ENCODE data around the gene P2RY6. TPM values are rescaled to one million over a fixed set of nuclear protein-coding genes. Genes with fewer than 3 reads are reported as not detected.

Gene P2RY6
- total and polyA plus RNA-seq, 8 donors: 0.29 to 2.9 (median 1.3) TPM; not detected in 3

DNA sequence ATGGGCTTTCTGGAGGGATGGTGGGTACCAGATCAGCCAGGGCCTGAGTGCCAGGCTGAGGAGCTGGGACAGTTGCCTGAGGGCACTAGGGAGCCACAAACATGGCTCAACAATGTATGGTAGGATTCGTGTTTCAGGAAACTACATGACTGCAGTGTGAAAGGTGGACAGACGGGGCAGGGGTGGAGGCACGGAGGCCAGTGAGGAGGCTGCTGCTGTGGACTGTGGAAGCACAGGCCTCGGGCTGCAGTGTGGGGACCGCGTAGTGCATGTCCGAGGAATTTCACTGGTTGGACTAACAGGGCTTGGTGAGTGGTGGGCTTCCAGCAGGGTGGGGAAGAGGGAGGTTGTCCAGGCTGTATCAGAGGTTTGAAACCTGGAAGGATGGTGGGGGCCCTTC lies 46.3 kb upstream of the P2RY6 start:
- WGBS, 5 donors: 91 to 96% (median 94%) methylated on average over 7 of the region's 7 CpGs
- Histone ChIP-seq H3K27me3 (no peaks in the 10 kb centered on the region), H3K4me1 (peaks cover 0 to 12% (median 8%) of the 10 kb centered on the region in 4 donors), H3K36me3 (no peaks in the 10 kb centered on the region), H3K27ac (no peak overlapping the region), H3K9me3 (no peaks in the 10 kb centered on the region), H3K4me3 (no peak overlapping the region)
- intact Hi-C loops (cut with DNase I; ENCODE audit: low total_unique reads): no loop called here
- DNase-seq: no peak
- no peak for TF ChIP-seq POLR2AphosphoS5 (IDR thresholded peaks at IDR 0.05)
- no peak for TF ChIP-seq EP300 (IDR thresholded peaks at IDR 0.05)
- TF ChIP-seq, protein P1, sequence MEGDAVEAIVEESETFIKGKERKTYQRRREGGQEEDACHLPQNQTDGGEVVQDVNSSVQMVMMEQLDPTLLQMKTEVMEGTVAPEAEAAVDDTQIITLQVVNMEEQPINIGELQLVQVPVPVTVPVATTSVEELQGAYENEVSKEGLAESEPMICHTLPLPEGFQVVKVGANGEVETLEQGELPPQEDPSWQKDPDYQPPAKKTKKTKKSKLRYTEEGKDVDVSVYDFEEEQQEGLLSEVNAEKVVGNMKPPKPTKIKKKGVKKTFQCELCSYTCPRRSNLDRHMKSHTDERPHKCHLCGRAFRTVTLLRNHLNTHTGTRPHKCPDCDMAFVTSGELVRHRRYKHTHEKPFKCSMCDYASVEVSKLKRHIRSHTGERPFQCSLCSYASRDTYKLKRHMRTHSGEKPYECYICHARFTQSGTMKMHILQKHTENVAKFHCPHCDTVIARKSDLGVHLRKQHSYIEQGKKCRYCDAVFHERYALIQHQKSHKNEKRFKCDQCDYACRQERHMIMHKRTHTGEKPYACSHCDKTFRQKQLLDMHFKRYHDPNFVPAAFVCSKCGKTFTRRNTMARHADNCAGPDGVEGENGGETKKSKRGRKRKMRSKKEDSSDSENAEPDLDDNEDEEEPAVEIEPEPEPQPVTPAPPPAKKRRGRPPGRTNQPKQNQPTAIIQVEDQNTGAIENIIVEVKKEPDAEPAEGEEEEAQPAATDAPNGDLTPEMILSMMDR (IDR thresholded peaks at IDR 0.05): no peak
- no peak for TF ChIP-seq POLR2A (IDR thresholded peaks at IDR 0.05)

DNA sequence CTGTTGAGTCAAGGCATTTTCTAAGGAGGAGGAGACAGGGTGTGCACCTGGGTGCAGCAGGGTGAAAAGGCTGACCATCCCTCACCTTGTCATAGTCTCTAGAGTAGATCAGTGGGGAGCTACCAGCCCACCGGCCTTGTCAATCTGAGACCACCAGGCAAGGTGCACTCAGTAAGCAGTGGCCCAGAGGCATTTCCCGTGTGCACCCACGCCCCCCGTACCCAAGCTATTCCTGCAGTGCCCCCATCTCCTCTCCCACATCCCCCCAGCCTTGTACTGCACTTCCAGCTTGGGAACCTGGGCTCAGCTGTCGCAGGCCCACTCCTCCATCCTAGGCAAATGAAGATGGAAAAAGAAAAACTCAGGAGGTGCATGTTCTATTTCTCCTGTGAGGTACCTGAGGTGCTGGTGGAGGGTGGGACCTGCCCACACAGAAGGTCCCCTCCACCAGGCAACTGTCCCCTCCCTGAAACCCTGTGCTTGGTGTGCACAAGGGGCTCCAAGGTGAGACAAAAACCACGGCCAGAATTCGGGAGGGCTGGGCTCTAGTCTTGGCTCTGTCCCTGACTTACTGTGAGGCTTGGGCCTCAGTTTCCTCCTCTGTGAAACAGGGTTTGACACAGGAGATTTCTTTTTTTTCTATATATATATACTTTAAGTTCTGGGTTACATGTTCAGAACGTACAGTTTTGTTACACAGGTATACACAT lies 45.7 kb upstream of the P2RY6 start:
- H3K36me3 ChIP-seq: no peaks in the 10 kb centered on the region
- no peaks in the 10 kb centered on the region for H3K27me3 ChIP-seq
- TF ChIP-seq, protein P1 (IDR thresholded peaks at IDR 0.05): no peak
- TF ChIP-seq POLR2AphosphoS5 (IDR thresholded peaks at IDR 0.05) (no peak), EP300 (IDR thresholded peaks at IDR 0.05) (no peak), POLR2A (IDR thresholded peaks at IDR 0.05) (no peak)
- no peaks in the 10 kb centered on the region for H3K9me3 ChIP-seq
- no peak for DNase-seq
- WGBS, 5 donors: 68 to 83% (median 71%) methylated on average over 8 of the region's 8 CpGs
- intact Hi-C loops (cut with DNase I; ENCODE audit: low total_unique reads): no loop called here
- no peak overlapping the region for H3K4me3 ChIP-seq
- H3K4me1 ChIP-seq: peaks cover 0 to 12% (median 8%) of the 10 kb centered on the region in 4 donors
- no peak overlapping the region for H3K27ac ChIP-seq

DNA sequence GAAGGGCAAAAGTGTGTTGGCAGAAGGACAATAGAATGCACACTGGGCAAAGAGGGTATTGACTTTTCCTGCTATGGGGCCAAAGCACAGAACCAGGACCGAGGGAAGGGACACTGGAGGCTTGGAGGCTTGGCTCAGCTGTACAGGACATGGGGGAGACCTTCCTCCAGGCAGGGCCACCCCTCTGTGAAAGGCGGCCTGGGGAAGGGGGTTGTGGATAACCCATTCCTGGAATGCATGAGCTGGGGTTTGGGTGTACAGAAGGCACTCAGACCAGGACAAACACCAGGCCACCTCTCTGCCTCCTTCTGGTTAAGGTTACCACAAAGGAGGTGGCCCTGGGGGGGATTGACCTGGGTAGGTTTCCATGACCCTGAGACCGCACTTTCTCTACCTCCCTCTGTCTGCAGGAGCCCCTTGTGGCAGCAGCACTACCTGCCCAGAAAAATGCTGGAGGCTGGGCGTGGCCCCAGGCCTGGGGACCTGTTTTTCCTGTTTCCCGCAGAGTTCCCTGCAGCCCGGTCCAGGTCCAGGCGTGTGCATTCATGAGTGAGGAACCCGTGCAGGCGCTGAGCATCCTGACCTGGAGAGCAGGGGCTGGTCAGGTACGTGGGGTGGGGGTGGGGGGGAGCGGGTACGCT lies 44.4 kb upstream of the P2RY6 start:
- Histone ChIP-seq H3K4me3 (no peak overlapping the region), H3K4me1 (peaks cover 0 to 12% (median 8%) of the 10 kb centered on the region in 4 donors), H3K27ac (peak overlapping the region in 1 of 5 donors; percentile 18), H3K36me3 (no peaks in the 10 kb centered on the region), H3K9me3 (no peaks in the 10 kb centered on the region), H3K27me3 (no peaks in the 10 kb centered on the region)
- TF ChIP-seq EP300 (IDR thresholded peaks at IDR 0.05) (no peak), POLR2AphosphoS5 (IDR thresholded peaks at IDR 0.05) (no peak)
- TF ChIP-seq, protein P1 (IDR thresholded peaks at IDR 0.05): peak in 3 of 7 experiments; percentile 17 to 28 (median 26)
- intact Hi-C loops (cut with DNase I; ENCODE audit: low total_unique reads): no loop called here
- 21 to 63% (median 28%) methylated on average over 8 to 12 of the region's 12 CpGs for WGBS, 5 donors
- DNase-seq: peak; percentile 87 to 93

DNA sequence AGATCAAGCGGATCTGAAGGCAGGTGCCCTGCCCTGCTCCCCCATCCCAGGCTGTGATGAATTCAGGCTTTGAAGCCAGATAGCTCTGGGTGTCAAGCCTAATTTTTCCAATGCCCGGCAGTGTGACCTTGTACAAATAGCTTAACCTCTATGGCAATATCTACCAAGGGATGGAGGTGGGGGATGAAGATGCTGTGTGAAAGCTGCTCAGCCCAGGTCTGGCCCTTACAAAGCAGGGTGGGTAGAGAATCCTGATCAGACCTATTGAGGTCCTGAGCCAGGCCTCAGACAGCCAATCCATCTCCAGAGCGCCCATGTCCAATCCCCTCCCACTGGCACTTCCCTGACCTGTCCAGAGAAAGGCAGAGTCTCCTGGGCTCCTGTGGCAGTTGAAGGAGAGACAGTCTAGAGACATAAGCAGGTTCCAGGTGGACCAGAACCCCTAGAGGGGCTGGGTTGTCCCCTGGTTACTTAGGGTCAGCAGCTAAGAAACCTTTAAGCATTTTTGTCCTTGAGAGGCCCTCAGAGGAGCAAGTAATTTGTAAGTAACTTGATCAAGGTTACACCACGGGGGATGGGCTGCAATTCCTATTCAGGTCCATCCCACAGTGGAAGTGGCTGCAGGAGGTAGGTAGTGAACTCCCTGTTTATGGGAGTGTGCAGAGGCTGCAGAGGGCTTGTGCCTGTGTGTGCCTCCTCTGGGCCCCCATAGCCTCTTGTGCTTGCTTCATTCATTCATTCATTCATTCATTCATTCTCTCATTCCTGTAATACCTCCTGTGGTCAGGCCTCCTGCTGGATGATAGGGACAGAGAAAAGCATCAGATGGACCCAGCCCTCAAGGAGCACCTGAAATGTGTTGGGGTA lies 43.6 kb upstream of the P2RY6 start:
- no peak for DNase-seq
- Histone ChIP-seq H3K4me3 (no peak overlapping the region), H3K27me3 (no peaks in the 10 kb centered on the region), H3K36me3 (no peaks in the 10 kb centered on the region), H3K27ac (no peak overlapping the region), H3K9me3 (no peaks in the 10 kb centered on the region), H3K4me1 (peaks cover 0 to 12% (median 10%) of the 10 kb centered on the region in 4 donors)
- TF ChIP-seq POLR2AphosphoS5 (IDR thresholded peaks at IDR 0.05): no peak
- TF ChIP-seq POLR2A (IDR thresholded peaks at IDR 0.05): no peak
- TF ChIP-seq, protein P1 (IDR thresholded peaks at IDR 0.05): no peak
- no peak for TF ChIP-seq EP300 (IDR thresholded peaks at IDR 0.05)
- intact Hi-C loops (cut with DNase I; ENCODE audit: low total_unique reads): no loop called here
- 53 to 78% (median 58%) methylated on average over 4 of the region's 4 CpGs for WGBS, 5 donors

Measured in stomach (tissue), 9 donors.